SK-N-SH (cell line): Measurements from ENCODE around the gene RPAP3. TPM values are rescaled to one million over a fixed set of nuclear protein-coding genes. Genes with fewer than 3 reads are reported as not detected.

Experiments
- CTCF ChIA-PET: fragments of 300-600, 350-600 bp; formaldehyde crosslinking; extraction: SDS; loops from one replicate; lab custom pipeline; 2021; lab: Yijun Ruan, JAX
- POLR2A ChIA-PET: fragments of 350-600 bp; sonication (Branson Sonifier 250); formaldehyde crosslinking; extraction: SDS; loops from one replicate; lab custom pipeline; 2020; ENCODE audit warnings: antibody characterized with exemption, inconsistent platforms; lab: Yijun Ruan, JAX
- DNase-seq: peaks from one replicate; pipeline ENCODE4 v3.0.0; 2012
- H2AFZ ChIP-seq: fragments of 200-600 bp; sonication (generic); 2 replicates; pipeline ENCODE4 v1.8.1; 2016; ENCODE audit warnings: antibody characterized with exemption, mild to moderate bottlenecking, low read depth
- H3F3A ChIP-seq: fragments of 200-600 bp; sonication (generic); replicated peaks from 2 replicates; pipeline ENCODE3; 2016; ENCODE audit warnings: antibody characterized with exemption, mild to moderate bottlenecking; ENCODE audit not compliant: insufficient read depth
- H3K27ac ChIP-seq, 2 experiments: fragments of 200-500 bp in 1 of 2; fragments of 200-600 bp in 1 of 2; sonication (Bioruptor generic) in 1 of 2; sonication (generic), shearing (Covaris generic) in 1 of 2; 2 replicates each; pipeline versions ENCODE4 v1.5.1 to v1.6.1; 2014 to 2016; ENCODE audit warnings: low read depth in 2 of 2, inconsistent platforms in 1 of 2, low read length in 1 of 2, mild to moderate bottlenecking in 1 of 2, mixed read lengths in 1 of 2
- H3K27me3 ChIP-seq: fragments of 200-600 bp; sonication (generic), shearing (Covaris generic); 2 replicates; pipeline ENCODE4 v1.6.1; 2016; ENCODE audit warnings: mixed run types; ENCODE audit not compliant: insufficient read depth
- H3K36me3 ChIP-seq, 2 experiments: fragments of 200-500 bp in 1 of 2; fragments of 200-600 bp in 1 of 2; sonication (Bioruptor generic) in 1 of 2; sonication (generic) in 1 of 2; replicated peaks in 1 of 2; 2 replicates each; pipeline versions ENCODE3 to v1.5.1; 2014 to 2016; ENCODE audit warnings: low read length in 1 of 2, mild to moderate bottlenecking in 1 of 2; ENCODE audit not compliant: insufficient read depth in 2 of 2, control insufficient read depth in 1 of 2
- H3K4me1 ChIP-seq, 2 experiments: fragments of 200-500 bp in 1 of 2; fragments of 200-600 bp in 1 of 2; sonication (Bioruptor generic) in 1 of 2; sonication (generic), shearing (Covaris generic) in 1 of 2; 2 replicates each; pipeline versions ENCODE4 v1.5.1 to v1.6.1; 2014 to 2016; ENCODE audit warnings: low read depth in 1 of 2, low read length in 1 of 2, mixed run types in 1 of 2; ENCODE audit not compliant: insufficient read depth in 2 of 2, control insufficient read depth in 1 of 2
- H3K4me2 ChIP-seq: fragments of 200-600 bp; sonication (generic), shearing (Covaris generic); 2 replicates; pipeline ENCODE4 v1.6.1; 2017; ENCODE audit warnings: mixed run types
- H3K4me3 ChIP-seq, 2 experiments: fragments of 200-500 bp in 1 of 2; fragments of 200-600 bp in 1 of 2; sonication (Bioruptor generic) in 1 of 2; sonication (generic), shearing (Covaris generic) in 1 of 2; 2 replicates each; pipeline versions ENCODE4 v1.5.1 to v1.8.1; 2014 to 2016; ENCODE audit warnings: low read depth in 2 of 2, inconsistent platforms in 1 of 2, low read length in 1 of 2, mild to moderate bottlenecking in 1 of 2, mixed read lengths in 1 of 2, moderate library complexity in 1 of 2
- H3K79me2 ChIP-seq: fragments of 200-600 bp; sonication (generic); 2 replicates; pipeline ENCODE4 v1.8.1; 2017; ENCODE audit warnings: mild to moderate bottlenecking; ENCODE audit not compliant: insufficient read depth
- H3K9ac ChIP-seq: fragments of 200-600 bp; sonication (generic); 2 replicates; pipeline ENCODE4 v1.6.1; 2017; ENCODE audit warnings: mixed run types
- H3K9me2 ChIP-seq: fragments of 200-600 bp; sonication (generic); 2 replicates; pipeline ENCODE4 v1.6.1; 2017; ENCODE audit warnings: mixed run types
- H3K9me3 ChIP-seq: fragments of 200-600 bp; sonication (generic); 2 replicates; pipeline ENCODE4 v1.6.1; 2017; ENCODE audit warnings: mixed run types, mild to moderate bottlenecking, moderate library complexity
- H4K20me1 ChIP-seq: fragments of 200-600 bp; sonication (generic); 2 replicates; pipeline ENCODE4 v1.6.1; 2017; ENCODE audit warnings: mild to moderate bottlenecking, mixed run types; ENCODE audit not compliant: insufficient read depth
- CTCF ChIP-seq: fragments of 200-600 bp; sonication (generic); IDR thresholded peaks from 2 replicates; pipeline ENCODE4 v1.6.1; 2017; ENCODE audit warnings: antibody characterized with exemption, mild to moderate bottlenecking, moderate library complexity
- EZH2phosphoT487 ChIP-seq: fragments of 200-600 bp; sonication (generic); IDR thresholded peaks from 2 replicates; pipeline ENCODE4 v1.6.1; 2017; ENCODE audit warnings: low read depth, mixed run types, mild to moderate bottlenecking, antibody characterized with exemption, moderate library complexity, borderline replicate concordance
- FOSL2 ChIP-seq: IDR thresholded peaks from 2 replicates; pipeline ENCODE4 v1.4.0; 2012; ENCODE audit warnings: low read depth, mild to moderate bottlenecking, moderate library complexity, borderline replicate concordance
- JUND ChIP-seq: IDR thresholded peaks from 2 replicates; pipeline ENCODE4 v1.4.0; 2012
- NFIC ChIP-seq: IDR thresholded peaks from 2 replicates; pipeline ENCODE4 v1.4.0; 2012; ENCODE audit warnings: borderline replicate concordance
- PBX3 ChIP-seq: IDR thresholded peaks from 2 replicates; pipeline ENCODE4; 2012
- RAD21 ChIP-seq: IDR thresholded peaks from 2 replicates; pipeline ENCODE4 v1.6.1; 2012; ENCODE audit warnings: mild to moderate bottlenecking, low read length
- RXRA ChIP-seq: IDR thresholded peaks from 2 replicates; pipeline ENCODE4 v1.4.0; 2012; ENCODE audit warnings: low read depth, mild to moderate bottlenecking, borderline replicate concordance
- SMC3 ChIP-seq: IDR thresholded peaks from 2 replicates; pipeline ENCODE4 v1.6.1; 2012; ENCODE audit warnings: low read depth, low read length, improper control_type of control experiment
- TCF12 ChIP-seq: IDR thresholded peaks from 2 replicates; pipeline ENCODE4 v1.4.0; 2012
- TEAD4 ChIP-seq: IDR thresholded peaks from 2 replicates; pipeline ENCODE4 v1.4.0; 2012; ENCODE audit warnings: mild to moderate bottlenecking, borderline replicate concordance; ENCODE audit not compliant: insufficient read depth
- WGBS: methylation state at CpG from one replicate; pipeline ENCODE4 v1.1.6; 2017; ENCODE audit warnings: low lambda C conversion rate; 5-methylcytosine and 5-hydroxymethylcytosine counted together
- polyA plus RNA-seq, 3 experiments: library from polyadenylated mRNA; depleted of rRNA; stranded (reverse); fragments of >200 nt; gene quantifications; 2 replicates each; pipeline ENCODE4 v1.2.3, GENCODE V29; 2012

RPAP3 gene
- polyA plus RNA-seq, 1 of the 3 experiments (the other 2 are of a cell fraction) = 6.7 TPM

- CTCF ChIA-PET = interaction anchor here (0.7 to 43.0 kb wide), 29 partner anchors 9 to 682 kb away, joined by 3 to 1294 read pairs (median 5); partner anchors contain the start of genes ENDOU, RAPGEF3, RPAP3 and SLC48A1
- Histone ChIP-seq H4K20me1 (no peaks in the 10 kb centered on the region), H3K36me3 (no peaks in the 10 kb centered on the region), H3F3A (no peaks in the 10 kb centered on the region), H3K27me3 (no peaks in the 10 kb centered on the region), H3K4me1 (peaks cover 4 to 14% of the 10 kb centered on the region in 2 experiments; a peak in 2 of 4 replicates), H3K9me2 (no peaks in the 10 kb centered on the region), H3K79me2 (no peaks in the 10 kb centered on the region), H3K9me3 (no peaks in the 10 kb centered on the region), H3K4me2 (no peak overlapping the region), H3K4me3 (no peak overlapping the region; a peak in 1 of 4 replicates), H3K27ac (no peak overlapping the region), H2AFZ (no peak overlapping the region), H3K9ac (no peak overlapping the region)
- POLR2A ChIA-PET = interaction anchor here (0.6 to 1.4 kb wide), 2 partner anchors 122 to 1000 kb away, joined by 3 to 4 read pairs; no protein-coding TSS in a partner anchor
- 15% methylated on average over 10 of the region's 10 CpGs for WGBS
- peak; percentile 63 for DNase-seq
- peak; percentile 93 for TF ChIP-seq SMC3
- TF ChIP-seq CTCF = peak; percentile 86
- peak; percentile 98 for TF ChIP-seq RAD21
- no peak for TF ChIP-seq TEAD4
- no peak for TF ChIP-seq PBX3
These were observed 9.6 kb upstream of the RPAP3 start for GRCh38 chr12:47715393-47715876.

- TF ChIP-seq RXRA = no peak
- no peak for TF ChIP-seq EZH2phosphoT487
- TF ChIP-seq NFIC = no peak
- no peak for TF ChIP-seq PBX3
- TF ChIP-seq TCF12 = no peak
- TF ChIP-seq FOSL2 = no peak
- no peak for TF ChIP-seq JUND
- Histone ChIP-seq H3K9ac (no peak overlapping the region), H3K9me3 (no peaks in the 10 kb centered on the region), H3K36me3 (no peaks in the 10 kb centered on the region), H2AFZ (no peak overlapping the region), H3K79me2 (no peaks in the 10 kb centered on the region), H4K20me1 (no peaks in the 10 kb centered on the region), H3K4me3 (no peak overlapping the region; a peak in 1 of 4 replicates), H3K27ac (no peak overlapping the region), H3K9me2 (no peaks in the 10 kb centered on the region), H3K4me2 (no peak overlapping the region), H3K27me3 (no peaks in the 10 kb centered on the region), H3F3A (no peaks in the 10 kb centered on the region), H3K4me1 (peaks cover 4 to 14% of the 10 kb centered on the region in 2 experiments; a peak in 2 of 4 replicates)
- CTCF ChIA-PET = interaction anchor here (0.6 to 43.0 kb wide), 24 partner anchors 9 to 682 kb away, joined by 3 to 1294 read pairs (median 13); partner anchors contain the start of genes ENDOU, RAPGEF3, RPAP3 and SLC48A1
- POLR2A ChIA-PET = no interaction called here
- no peak for DNase-seq
- 38% methylated on average over 5 of the region's 5 CpGs for WGBS
These were observed 9.1 kb upstream of the RPAP3 start for GRCh38 chr12:47714826-47715386.
